ENCODE results near the gene GPR4.

GPR4 gene

DNA sequence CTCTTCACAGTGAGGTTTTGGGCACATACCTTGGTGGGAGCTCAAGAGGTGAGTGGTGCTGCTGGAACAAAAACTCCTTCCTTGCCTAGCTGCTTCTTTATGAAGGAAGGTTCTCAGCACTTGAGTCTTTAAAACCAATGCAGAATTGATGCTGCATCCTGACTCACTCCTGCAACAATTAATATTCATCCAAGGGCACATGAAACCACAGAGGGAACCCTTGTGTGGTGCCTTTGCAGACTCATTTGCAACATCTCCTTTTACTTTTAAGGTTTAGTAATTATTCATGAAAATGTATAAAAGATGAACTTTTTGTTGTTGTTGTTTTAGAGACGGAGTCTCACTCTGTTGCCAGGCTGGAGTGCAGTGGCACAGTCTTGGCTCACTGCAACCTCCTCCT lies 47.5 kb downstream of the GPR4 start:
- WGBS, 2 experiments, result 86 to 100% methylated on average over 1 of the region's 1 CpG
- no peak overlapping the region for H3K4me3 ChIP-seq (ENCODE audit: insufficient read depth, low read depth, low read length)
- H3K4me1 ChIP-seq (ENCODE audit: control insufficient read depth, insufficient read depth, low read length), result peaks cover 12% of the 10 kb centered on the region

DNA sequence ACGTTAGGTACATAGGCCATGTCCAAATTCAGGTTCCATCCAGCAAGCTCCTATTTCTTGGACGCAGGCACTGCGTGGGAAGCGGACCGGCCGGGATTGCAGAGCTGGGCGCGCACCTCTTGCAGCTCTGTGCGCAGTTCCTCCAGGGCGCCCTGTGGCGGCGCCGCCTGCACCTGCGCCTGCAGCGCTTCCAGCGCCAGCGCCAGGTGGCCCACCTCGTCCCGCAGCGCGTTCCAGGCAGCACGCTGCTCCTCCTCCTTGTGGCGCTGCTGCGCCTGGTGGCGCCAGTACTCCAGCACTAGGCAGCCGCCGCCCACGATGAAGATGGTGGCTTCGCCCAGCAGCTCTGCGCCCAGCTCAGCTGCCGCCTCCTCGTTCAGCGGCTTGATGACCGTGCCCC lies 48.5 kb downstream of the GPR4 start:
- Histone ChIP-seq H3K4me1 (ENCODE audit: control insufficient read depth, insufficient read depth, low read length) (peaks cover 12% of the 10 kb centered on the region), H3K27ac (ENCODE audit: insufficient read depth, low read depth, low read length, poor library complexity, severe bottlenecking) (no peak overlapping the region), H3K27me3 (ENCODE audit: control insufficient read depth, insufficient read depth, low read length, poor library complexity, severe bottlenecking) (no peaks in the 10 kb centered on the region), H3K4me3 (ENCODE audit: insufficient read depth, low read depth, low read length) (no peak overlapping the region), H3K9me3 (ENCODE audit: control insufficient read depth, low read length) (no peaks in the 10 kb centered on the region), H3K36me3 (ENCODE audit: control insufficient read depth, insufficient read depth, low read length) (no peaks in the 10 kb centered on the region)
- 84 to 88% methylated on average over 34 of the region's 34 CpGs for WGBS, 2 experiments

More for the DNA sequence above, 47.5 kb downstream of the GPR4 start:
- Histone ChIP-seq H3K36me3 (ENCODE audit: control insufficient read depth, insufficient read depth, low read length) (no peaks in the 10 kb centered on the region), H3K27ac (ENCODE audit: insufficient read depth, low read depth, low read length, poor library complexity, severe bottlenecking) (no peak overlapping the region), H3K9me3 (ENCODE audit: control insufficient read depth, low read length) (no peaks in the 10 kb centered on the region), H3K27me3 (ENCODE audit: control insufficient read depth, insufficient read depth, low read length, poor library complexity, severe bottlenecking) (no peaks in the 10 kb centered on the region)

DNA sequence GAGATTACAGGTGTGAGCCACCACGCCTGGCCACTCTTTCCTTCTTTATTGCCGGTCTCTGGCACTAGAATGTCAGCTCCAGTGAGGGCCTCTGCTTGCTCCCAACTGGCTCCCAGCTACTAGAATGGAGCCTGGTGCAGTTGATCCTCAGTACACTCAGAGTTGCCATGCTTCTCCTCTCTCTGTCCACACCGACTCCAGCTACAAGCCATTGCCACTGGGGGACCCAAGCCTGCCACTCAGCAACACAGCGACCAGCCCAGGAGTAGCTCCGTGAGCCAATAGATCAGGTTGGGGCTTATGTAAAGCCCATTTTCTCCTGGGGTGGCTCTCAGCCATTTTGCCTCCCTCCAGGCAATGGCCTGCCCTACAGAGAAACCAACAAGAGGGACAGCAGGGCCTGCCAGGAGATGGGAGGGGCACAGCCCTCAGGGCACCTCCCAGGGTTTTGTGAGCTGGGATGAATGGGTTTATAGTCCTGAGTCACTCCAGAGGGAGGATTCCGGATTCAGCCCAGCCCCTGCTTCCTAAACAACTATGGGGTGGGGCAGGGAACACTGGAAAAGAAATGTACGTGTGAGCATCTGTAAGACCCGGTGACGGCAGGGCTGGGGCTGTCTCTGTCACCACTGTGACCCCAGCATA lies 53.9 kb downstream of the GPR4 start:
- H3K4me1 ChIP-seq (ENCODE audit: control insufficient read depth, insufficient read depth, low read length), result peaks cover 12% of the 10 kb centered on the region
- H3K27ac ChIP-seq (ENCODE audit: insufficient read depth, low read depth, low read length, poor library complexity, severe bottlenecking), result no peak overlapping the region
- no peaks in the 10 kb centered on the region for H3K36me3 ChIP-seq (ENCODE audit: control insufficient read depth, insufficient read depth, low read length)
- H3K9me3 ChIP-seq (ENCODE audit: control insufficient read depth, low read length), result no peaks in the 10 kb centered on the region
- no peaks in the 10 kb centered on the region for H3K27me3 ChIP-seq (ENCODE audit: control insufficient read depth, insufficient read depth, low read length, poor library complexity, severe bottlenecking)
- WGBS, 2 experiments, result 74 to 77% methylated on average over 9 of the region's 9 CpGs
- no peak overlapping the region for H3K4me3 ChIP-seq (ENCODE audit: insufficient read depth, low read depth, low read length)

DNA sequence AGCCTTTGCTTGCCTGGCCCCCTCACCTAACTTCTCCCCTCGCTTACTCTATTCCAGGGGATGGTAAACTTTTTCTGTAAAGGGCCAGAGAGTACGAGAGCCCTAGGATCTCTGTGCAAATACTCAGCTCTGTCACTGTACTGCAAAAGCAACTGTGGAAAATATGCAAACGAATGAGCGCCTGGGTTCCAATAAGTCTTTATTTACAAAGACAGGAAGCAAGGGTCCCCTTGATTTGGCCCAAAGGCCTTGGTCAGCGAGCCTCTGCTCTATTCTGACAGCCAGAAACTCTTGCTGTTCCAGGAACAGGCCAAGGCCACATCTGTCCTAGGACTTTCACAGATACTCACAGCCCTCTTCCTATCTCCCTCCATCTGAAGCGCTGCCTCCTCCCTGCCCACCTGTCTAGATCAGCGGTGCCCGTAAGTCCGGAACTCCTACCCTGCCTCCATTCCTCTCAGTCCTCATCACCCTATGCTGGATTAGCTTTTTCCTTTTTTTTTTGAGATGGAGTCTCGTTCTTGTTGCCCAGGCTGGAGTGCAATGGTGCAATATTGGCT lies 54.7 kb downstream of the GPR4 start:
- H3K4me1 ChIP-seq (ENCODE audit: control insufficient read depth, insufficient read depth, low read length), result peaks cover 12% of the 10 kb centered on the region
- no peaks in the 10 kb centered on the region for H3K36me3 ChIP-seq (ENCODE audit: control insufficient read depth, insufficient read depth, low read length)
- no peak overlapping the region for H3K27ac ChIP-seq (ENCODE audit: insufficient read depth, low read depth, low read length, poor library complexity, severe bottlenecking)
- WGBS, 2 experiments, result 90 to 92% methylated on average over 10 of the region's 10 CpGs
- no peaks in the 10 kb centered on the region for H3K27me3 ChIP-seq (ENCODE audit: control insufficient read depth, insufficient read depth, low read length, poor library complexity, severe bottlenecking)
- H3K9me3 ChIP-seq (ENCODE audit: control insufficient read depth, low read length), result no peaks in the 10 kb centered on the region
- no peak overlapping the region for H3K4me3 ChIP-seq (ENCODE audit: insufficient read depth, low read depth, low read length)

DNA sequence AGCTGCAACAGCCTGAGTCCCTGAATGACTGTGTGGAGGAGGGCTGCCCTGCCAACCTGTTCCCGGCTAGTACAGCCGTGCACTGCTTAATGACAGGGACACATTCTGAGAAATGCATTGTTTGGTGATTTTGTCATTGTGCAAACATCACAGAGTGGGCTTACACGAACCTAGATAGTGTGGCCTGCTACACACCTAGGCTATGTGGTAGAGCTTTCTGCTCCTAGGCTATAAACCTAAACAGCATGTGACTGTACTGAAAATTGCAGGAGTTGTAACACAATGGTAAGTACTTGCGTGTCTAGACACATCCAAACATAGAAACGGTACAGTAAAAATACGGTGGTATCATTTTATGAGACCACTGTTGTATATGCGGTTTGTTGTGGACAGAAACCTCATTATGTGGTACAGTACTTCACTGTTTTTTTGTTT lies 59.8 kb downstream of the GPR4 start:
- H3K9me3 ChIP-seq (ENCODE audit: control insufficient read depth, low read length), result no peaks in the 10 kb centered on the region
- no peak overlapping the region for H3K27ac ChIP-seq (ENCODE audit: insufficient read depth, low read depth, low read length, poor library complexity, severe bottlenecking)
- no peak overlapping the region for H3K4me3 ChIP-seq (ENCODE audit: insufficient read depth, low read depth, low read length)
- H3K27me3 ChIP-seq (ENCODE audit: control insufficient read depth, insufficient read depth, low read length, poor library complexity, severe bottlenecking), result no peaks in the 10 kb centered on the region
- H3K4me1 ChIP-seq (ENCODE audit: control insufficient read depth, insufficient read depth, low read length), result no peaks in the 10 kb centered on the region
- H3K36me3 ChIP-seq (ENCODE audit: control insufficient read depth, insufficient read depth, low read length), result no peaks in the 10 kb centered on the region
- WGBS, 2 experiments, result 91 to 94% methylated on average over 7 of the region's 7 CpGs
